H1 (cell line): ENCODE data around the gene DIAPH2. TPM values are rescaled to one million over a fixed set of nuclear protein-coding genes. Genes with fewer than 3 reads are reported as not detected.

Experiments used
- CTCF ChIA-PET: fragments of 300-600 bp; sonication (Branson Sonifier 250); formaldehyde crosslinking; loops from one replicate; lab custom pipeline; 2021; ENCODE audit not compliant: partially characterized antibody; lab: Charles Lee
- POLR2A ChIA-PET: fragments of 300-600 bp; sonication (Branson Sonifier 250); formaldehyde crosslinking; loops from one replicate; lab custom pipeline; 2021; ENCODE audit warnings: inconsistent platforms; ENCODE audit not compliant: partially characterized antibody; lab: Charles Lee
- DNase-seq, 2 experiments: peaks; one replicate each; pipeline versions ENCODE4 v3.0.0 to v3.0.0-alpha.2; 2010 to 2022; ENCODE audit warnings: low spot score in 2 of 2, low read depth in 1 of 2, mixed read lengths in 1 of 2
- FAIRE-seq: peaks from 2 replicates; lab custom pipeline; 2011; peaks lifted over from hg19 to GRCh38; lab: Jason Lieb, UNC
- H2AFZ ChIP-seq: 2 replicates; pipeline ENCODE4 v1.8.1; 2012; ENCODE audit warnings: low read length, inconsistent platforms
- H2AK5ac ChIP-seq: 2 replicates; pipeline ENCODE4 v1.6.1; 2013; ENCODE audit warnings: low read depth, low read length
- H2BK120ac ChIP-seq: replicated peaks from 2 replicates; pipeline ENCODE3; 2013; ENCODE audit warnings: low read depth, low read length, inconsistent platforms
- H2BK12ac ChIP-seq: 2 replicates; pipeline ENCODE4 v1.6.1; 2013; ENCODE audit warnings: low read depth, low read length
- H2BK15ac ChIP-seq: 2 replicates; pipeline ENCODE4 v1.6.1; 2013; ENCODE audit warnings: low read length
- H2BK20ac ChIP-seq: 2 replicates; pipeline ENCODE4 v1.6.1; 2013; ENCODE audit warnings: low read length
- H2BK5ac ChIP-seq: 2 replicates; pipeline ENCODE4 v1.6.1; 2013; ENCODE audit warnings: low read depth, low read length
- H3K14ac ChIP-seq: 2 replicates; pipeline ENCODE4 v1.6.1; 2013; ENCODE audit warnings: inconsistent platforms; ENCODE audit not compliant: insufficient read length
- H3K18ac ChIP-seq: 2 replicates; pipeline ENCODE4 v1.6.1; 2013; ENCODE audit warnings: low read length; ENCODE audit errors: extremely low read depth
- H3K23ac ChIP-seq: 2 replicates; pipeline ENCODE4 v1.6.1; 2013; ENCODE audit warnings: inconsistent platforms; ENCODE audit not compliant: insufficient read length
- H3K23me2 ChIP-seq: 2 replicates; pipeline ENCODE4 v1.6.1; 2013; ENCODE audit warnings: low read depth, low read length
- H3K27ac ChIP-seq: 2 replicates; pipeline ENCODE4 v1.6.1; 2011; ENCODE audit warnings: low read depth, low read length, inconsistent platforms
- H3K27me3 ChIP-seq, 4 experiments: replicated peaks in 1 of 4; 1 replicate in 1 of 4; 2 replicates in 3 of 4; pipeline versions ENCODE4 v1.6.1 to v1.8.1; 2011 to 2013; ENCODE audit warnings: low read length in 3 of 4, mild to moderate bottlenecking in 3 of 4, inconsistent platforms in 2 of 4, mixed read lengths in 2 of 4, moderate library complexity in 1 of 4; ENCODE audit not compliant: control insufficient read depth in 3 of 4, insufficient read depth in 3 of 4; ENCODE audit errors: extremely low read depth in 1 of 4
- H3K36me3 ChIP-seq, 4 experiments: 2 replicates each; pipeline versions ENCODE4 v1.6.1 to v1.8.1; 2011 to 2013; ENCODE audit warnings: mild to moderate bottlenecking in 4 of 4, low read length in 3 of 4, moderate library complexity in 2 of 4, control low read depth in 1 of 4, inconsistent platforms in 1 of 4; ENCODE audit not compliant: insufficient read depth in 4 of 4, control insufficient read depth in 2 of 4
- H3K4ac ChIP-seq: replicated peaks from 2 replicates; pipeline ENCODE3; 2013; ENCODE audit warnings: low read length, low read depth, mixed read lengths, inconsistent platforms; ENCODE audit not compliant: insufficient read length
- H3K4me1 ChIP-seq, 4 experiments: replicated peaks in 1 of 4; 1 replicate in 1 of 4; 2 replicates in 3 of 4; pipeline versions ENCODE4 v1.6.1 to v1.8.1; 2011 to 2013; ENCODE audit warnings: low read length in 3 of 4, inconsistent platforms in 2 of 4, mixed read lengths in 1 of 4; ENCODE audit not compliant: insufficient read depth in 4 of 4, control insufficient read depth in 3 of 4
- H3K4me2 ChIP-seq, 2 experiments: 2 replicates each; pipeline versions ENCODE4 v1.6.1 to v1.8.1; 2011 to 2013; ENCODE audit warnings: low read depth in 2 of 2, low read length in 2 of 2, control low read depth in 1 of 2, inconsistent platforms in 1 of 2, mild to moderate bottlenecking in 1 of 2; ENCODE audit not compliant: insufficient read depth in 1 of 2
- H3K4me3 ChIP-seq, 4 experiments: fragments of 200-600, 300-600 bp in 1 of 4; sonication (generic), shearing (Covaris generic), sonication (Bioruptor Twin) in 1 of 4; 2 replicates each; pipeline versions ENCODE4 v1.5.1 to v1.8.1; 2011 to 2016; ENCODE audit warnings: low read length in 4 of 4, low read depth in 3 of 4, control low read depth in 2 of 4, inconsistent platforms in 2 of 4, mild to moderate bottlenecking in 2 of 4, mixed read lengths in 1 of 4, moderate library complexity in 1 of 4; ENCODE audit not compliant: insufficient read depth in 2 of 4; ENCODE audit errors: extremely low read depth in 1 of 4
- H3K56ac ChIP-seq: replicated peaks from 2 replicates; pipeline ENCODE3; 2013; ENCODE audit warnings: low read depth, mild to moderate bottlenecking, mixed read lengths, low read length, inconsistent platforms; ENCODE audit not compliant: insufficient read length
- H3K79me1 ChIP-seq: 2 replicates; pipeline ENCODE4 v1.6.1; 2013; ENCODE audit warnings: low read depth, low read length, control low read depth
- H3K79me2 ChIP-seq, 2 experiments: 2 replicates each; pipeline versions ENCODE4 v1.6.1 to v1.8.1; 2012 to 2013; ENCODE audit warnings: low read length in 2 of 2, mild to moderate bottlenecking in 2 of 2, inconsistent platforms in 1 of 2; ENCODE audit not compliant: insufficient read depth in 2 of 2, control insufficient read depth in 1 of 2
- H3K9ac ChIP-seq, 4 experiments: replicated peaks in 1 of 4; 1 replicate in 1 of 4; 2 replicates in 3 of 4; pipeline versions ENCODE4 v1.6.1 to v1.8.1; 2011 to 2013; ENCODE audit warnings: low read depth in 3 of 4, low read length in 3 of 4, control low read depth in 2 of 4, mild to moderate bottlenecking in 2 of 4, moderate library complexity in 2 of 4, inconsistent platforms in 1 of 4; ENCODE audit errors: extremely low read depth in 1 of 4
- H3K9me3 ChIP-seq, 2 experiments: 2 replicates each; pipeline versions ENCODE4 v1.6.1 to v1.8.1; 2012 to 2013; ENCODE audit warnings: mild to moderate bottlenecking in 2 of 2, moderate library complexity in 2 of 2, control low read depth in 1 of 2, inconsistent platforms in 1 of 2, low read depth in 1 of 2, low read length in 1 of 2, mixed read lengths in 1 of 2; ENCODE audit not compliant: insufficient read depth in 2 of 2
- H4K20me1 ChIP-seq, 2 experiments: replicated peaks in 1 of 2; 2 replicates each; pipeline versions ENCODE3 to v1.8.1; 2011 to 2013; ENCODE audit warnings: inconsistent platforms in 2 of 2, low read length in 2 of 2, mild to moderate bottlenecking in 1 of 2; ENCODE audit not compliant: insufficient read depth in 2 of 2, control insufficient read depth in 1 of 2
- H4K5ac ChIP-seq: 2 replicates; pipeline ENCODE4 v1.6.1; 2013; ENCODE audit warnings: low read length, low read depth, mixed read lengths, inconsistent platforms; ENCODE audit not compliant: insufficient read length
- H4K8ac ChIP-seq: 2 replicates; pipeline ENCODE4 v1.8.0; 2013; ENCODE audit warnings: mild to moderate bottlenecking, moderate library complexity, low read length, inconsistent platforms; ENCODE audit not compliant: insufficient read depth; ENCODE audit errors: extremely low read depth
- H4K91ac ChIP-seq: replicated peaks from 2 replicates; pipeline ENCODE3; 2013; ENCODE audit warnings: low read length, mixed read lengths, inconsistent platforms; ENCODE audit not compliant: insufficient read length
- ATF3 ChIP-seq: IDR thresholded peaks from 2 replicates; pipeline ENCODE4 v1.6.1; 2011; ENCODE audit warnings: low read depth, mild to moderate bottlenecking, low read length; ENCODE audit not compliant: insufficient read depth
- CREB1 ChIP-seq: IDR thresholded peaks from 2 replicates; pipeline ENCODE4 v1.6.1; 2012; ENCODE audit warnings: inconsistent platforms
- GTF2F1 ChIP-seq: IDR thresholded peaks from 2 replicates; pipeline ENCODE4 v1.6.1; 2012; ENCODE audit warnings: low read depth, low read length, improper control_type of control experiment, borderline replicate concordance
- RBBP5 ChIP-seq: IDR thresholded peaks from 2 replicates; pipeline ENCODE4 v1.7.1; 2012; ENCODE audit warnings: low read depth, mild to moderate bottlenecking, inconsistent platforms, low read length, moderate library complexity, borderline replicate concordance
- SAP30 ChIP-seq: fragments of 300-600 bp; sonication (generic); IDR thresholded peaks from 2 replicates; pipeline ENCODE4 v1.7.1; 2012; ENCODE audit warnings: low read length, moderate library complexity, mild to moderate bottlenecking, inconsistent platforms; ENCODE audit not compliant: insufficient read depth, insufficient replicate concordance
- SIRT6 ChIP-seq: IDR thresholded peaks from one replicate; pipeline ENCODE4 v1.7.1; 2012; ENCODE audit warnings: low read length, inconsistent platforms
- SIX5 ChIP-seq: IDR thresholded peaks from 2 replicates; pipeline ENCODE4 v1.6.1; 2011; ENCODE audit warnings: mild to moderate bottlenecking, low read depth, low read length
- SP1 ChIP-seq: IDR thresholded peaks from 2 replicates; pipeline ENCODE4 v1.6.1; 2011; ENCODE audit warnings: low read depth, low read length
- SP2 ChIP-seq: IDR thresholded peaks from 2 replicates; pipeline ENCODE4 v1.6.1; 2012; ENCODE audit warnings: mild to moderate bottlenecking, low read length, inconsistent platforms
- SP4 ChIP-seq: IDR thresholded peaks from 2 replicates; pipeline ENCODE4 v1.6.1; 2012; ENCODE audit warnings: low read length, inconsistent platforms
- TAF1 ChIP-seq: IDR thresholded peaks from 2 replicates; pipeline ENCODE4 v1.6.1; 2011; ENCODE audit warnings: mild to moderate bottlenecking, low read depth, low read length
- TCF12 ChIP-seq: IDR thresholded peaks from 2 replicates; pipeline ENCODE4 v1.6.1; 2011; ENCODE audit warnings: low read depth, mild to moderate bottlenecking, low read length
- YY1 ChIP-seq: IDR thresholded peaks from 2 replicates; pipeline ENCODE4 v1.6.1; 2011; ENCODE audit warnings: low read depth, mild to moderate bottlenecking, low read length
- ZNF274 ChIP-seq: IDR thresholded peaks from 2 replicates; pipeline ENCODE4 v1.7.0; 2012; ENCODE audit warnings: low read length, borderline replicate concordance; ENCODE audit errors: extremely low read depth
- WGBS, 2 experiments: shearing (Covaris generic) in 1 of 2; methylation state at CpG; one replicate each; pipeline versions ENCODE4 v1.1.6 to v1.1.7; 2013 to 2015; ENCODE audit warnings: low lambda C conversion rate in 2 of 2, mixed read lengths in 2 of 2, inconsistent platforms in 1 of 2, low coverage in 1 of 2, missing lambda C conversion rate in 1 of 2; ENCODE audit not compliant: insufficient replicate concordance in 2 of 2, insufficient coverage in 1 of 2, insufficient read length in 1 of 2; ENCODE audit errors: extremely low coverage in 1 of 2, missing lambda C conversion rate in 1 of 2; 5-methylcytosine and 5-hydroxymethylcytosine counted together
- polyA plus RNA-seq, 7 experiments: library from polyadenylated mRNA; depleted of rRNA in 3 of 7; stranded (reverse) in 5 of 7; unstranded in 2 of 7; fragments of >200 nt in 5 of 7; fragments of 200-250 nt in 2 of 7; gene quantifications; 1 replicate in 5 of 7; 2 replicates in 1 of 7; 4 replicates in 1 of 7; pipeline versions ENCODE4 v1.2.1 to v1.2.3, GENCODE V29; 2011 to 2013; ENCODE audit warnings: missing spikeins in 2 of 7, mixed read lengths in 2 of 7
- total RNA-seq: library from RNA; stranded (reverse); fragmentation: NEBNext Ultra II Directional; extraction: Animal tissue kit (Norgen Biotek cat#: 25700); gene quantifications from 2 replicates; pipeline ENCODE4 v1.2.1, GENCODE V29; 2021

Gene DIAPH2
- total and polyA plus RNA-seq, 2 of the 8 experiments (the other 6 are each of a cell fraction or from before 2014, with no cell fraction given) = 4.4 to 24.3 TPM

GRCh38 chrX:97602465-97603258 lies 918.0 kb downstream of the DIAPH2 start:
- H3K23me2 ChIP-seq = no peaks in the 10 kb centered on the region
- no peak overlapping the region for H3K27ac ChIP-seq
- H3K56ac ChIP-seq = no peak overlapping the region
- no peak overlapping the region for H3K4ac ChIP-seq
- H4K91ac ChIP-seq = no peak overlapping the region
- no peak overlapping the region for H2BK12ac ChIP-seq
- H3K18ac ChIP-seq = no peak overlapping the region
- H3K79me1 ChIP-seq = no peaks in the 10 kb centered on the region
- ChIA-PET POLR2A (no interaction called here), CTCF (no interaction called here)
- no peak overlapping the region for H4K8ac ChIP-seq
- H3K27me3 ChIP-seq = no peaks in the 10 kb centered on the region
- H3K23ac ChIP-seq = no peak overlapping the region
- no peaks in the 10 kb centered on the region for H4K20me1 ChIP-seq
- no peak for DNase-seq
- no peak overlapping the region for H2BK120ac ChIP-seq
- no peak overlapping the region for H3K9ac ChIP-seq
- no peaks in the 10 kb centered on the region for H3K79me2 ChIP-seq
- H2BK20ac ChIP-seq = no peak overlapping the region
- no peak overlapping the region for H3K4me2 ChIP-seq
- FAIRE-seq = no peak
- no peaks in the 10 kb centered on the region for H3K9me3 ChIP-seq
- no peak overlapping the region for H4K5ac ChIP-seq
- H3K14ac ChIP-seq = no peak overlapping the region
- H3K4me3 ChIP-seq = no peak overlapping the region
- 83% methylated on average over 3 of the region's 3 CpGs; no CpG with 5 or more reads in 1 of the 2 experiments for WGBS, 2 experiments
- H3K4me1 ChIP-seq = peaks cover 0 to 10% (median under 1%) of the 10 kb centered on the region in 4 experiments; a peak in 1 of 7 replicates
- H2BK15ac ChIP-seq = no peak overlapping the region
- H3K36me3 ChIP-seq = no peaks in the 10 kb centered on the region; a peak in 1 of 8 replicates
- H2AK5ac ChIP-seq = no peak overlapping the region
- no peak overlapping the region for H2AFZ ChIP-seq
- no peak overlapping the region for H2BK5ac ChIP-seq
- TF ChIP-seq SAP30 = no peak
- no peak for TF ChIP-seq SP4
- no peak for TF ChIP-seq YY1
- TF ChIP-seq SIRT6 = no peak
- TF ChIP-seq SP1 = no peak
- TF ChIP-seq SIX5 = no peak
- no peak for TF ChIP-seq ZNF274
- TF ChIP-seq SP2 = no peak
- TF ChIP-seq TAF1 = no peak
- TF ChIP-seq CREB1 = no peak
- TF ChIP-seq RBBP5 = no peak
- TF ChIP-seq ATF3 = no peak
- no peak for TF ChIP-seq GTF2F1
- TF ChIP-seq TCF12 = no peak
